Peyer's patch (tissue), 4 donors: ENCODE measurements around the gene ULBP2.

ENCODE experiments used
- POLR2A ChIP-seq, 2 donors: fragments of 450-650 bp; IDR thresholded peaks; one replicate each; pipeline ENCODE4 v1.5.1; 2017; ENCODE audit warnings: antibody characterized with exemption in 2 of 2, mild to moderate bottlenecking in 2 of 2, moderate library complexity in 2 of 2
- TF ChIP-seq, protein P1 (sequence below), 6 experiments: fragments of 450-650 bp in 4 of 6; fragments of 200-600 bp in 2 of 6; sonication (generic) in 1 of 6; IDR thresholded peaks; one replicate each; pipeline ENCODE4 v1.5.1; 2017 to 2019; ENCODE audit warnings: antibody characterized with exemption in 6 of 6, mild to moderate bottlenecking in 3 of 6, moderate library complexity in 1 of 6

DNA sequence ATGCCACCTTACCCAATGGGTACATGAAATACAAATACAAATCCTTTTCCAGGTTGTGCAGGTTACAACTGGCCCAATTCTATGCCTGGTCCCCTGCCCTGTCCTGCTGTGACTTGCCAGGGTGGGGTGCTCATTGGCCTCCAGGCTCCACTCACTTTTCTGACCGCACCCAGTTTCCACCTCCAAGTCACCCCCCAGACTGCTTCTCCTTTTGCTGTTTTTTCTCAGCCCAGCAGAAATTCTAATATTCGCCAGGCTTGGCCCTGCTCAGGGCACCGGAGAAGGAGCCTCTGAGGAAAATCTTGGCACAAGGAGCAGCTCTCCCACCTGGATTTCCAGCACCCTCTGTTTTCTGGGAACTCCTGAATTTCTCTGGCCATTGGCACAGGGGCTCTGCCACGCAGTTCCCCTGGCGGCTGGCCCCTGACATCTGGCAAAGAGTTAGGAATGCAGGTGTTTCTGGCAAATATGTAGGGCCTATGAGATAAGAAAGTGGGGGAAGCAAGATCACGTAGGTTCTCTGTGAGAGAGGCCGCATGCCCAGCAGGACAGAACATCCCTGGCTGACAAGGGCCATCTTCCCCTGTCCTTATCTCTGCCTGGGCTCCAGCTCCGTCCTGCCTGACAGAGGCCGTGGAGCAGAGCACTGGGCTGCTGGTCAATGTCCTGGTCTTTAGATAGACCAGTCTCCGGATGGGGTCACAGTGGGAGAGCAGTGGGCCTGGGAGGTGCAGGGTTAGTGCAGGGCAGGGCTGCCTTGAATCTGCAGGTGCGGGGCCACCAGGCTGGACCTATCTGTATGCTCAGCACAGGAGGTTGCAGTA lies 41.0 kb upstream of the ULBP2 start:
- no peak for TF ChIP-seq POLR2A (IDR thresholded peaks at IDR 0.05)
- TF ChIP-seq, protein P1, sequence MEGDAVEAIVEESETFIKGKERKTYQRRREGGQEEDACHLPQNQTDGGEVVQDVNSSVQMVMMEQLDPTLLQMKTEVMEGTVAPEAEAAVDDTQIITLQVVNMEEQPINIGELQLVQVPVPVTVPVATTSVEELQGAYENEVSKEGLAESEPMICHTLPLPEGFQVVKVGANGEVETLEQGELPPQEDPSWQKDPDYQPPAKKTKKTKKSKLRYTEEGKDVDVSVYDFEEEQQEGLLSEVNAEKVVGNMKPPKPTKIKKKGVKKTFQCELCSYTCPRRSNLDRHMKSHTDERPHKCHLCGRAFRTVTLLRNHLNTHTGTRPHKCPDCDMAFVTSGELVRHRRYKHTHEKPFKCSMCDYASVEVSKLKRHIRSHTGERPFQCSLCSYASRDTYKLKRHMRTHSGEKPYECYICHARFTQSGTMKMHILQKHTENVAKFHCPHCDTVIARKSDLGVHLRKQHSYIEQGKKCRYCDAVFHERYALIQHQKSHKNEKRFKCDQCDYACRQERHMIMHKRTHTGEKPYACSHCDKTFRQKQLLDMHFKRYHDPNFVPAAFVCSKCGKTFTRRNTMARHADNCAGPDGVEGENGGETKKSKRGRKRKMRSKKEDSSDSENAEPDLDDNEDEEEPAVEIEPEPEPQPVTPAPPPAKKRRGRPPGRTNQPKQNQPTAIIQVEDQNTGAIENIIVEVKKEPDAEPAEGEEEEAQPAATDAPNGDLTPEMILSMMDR (IDR thresholded peaks at IDR 0.05): no peak
